Mesendoderm (in vitro differentiated cells): ENCODE measurements around the gene SPOCK1.

ENCODE experiments used
- DNase-seq: peaks from one replicate; pipeline ENCODE4 v3.0.0; 2013
- H2AK5ac ChIP-seq: 2 replicates; pipeline ENCODE4 v1.6.1; 2013; ENCODE audit warnings: low read length, inconsistent platforms
- H2BK120ac ChIP-seq: 2 replicates; pipeline ENCODE4 v1.6.1; 2013; ENCODE audit warnings: low read depth, mild to moderate bottlenecking, low read length, moderate library complexity, mixed read lengths
- H2BK15ac ChIP-seq: replicated peaks from 2 replicates; pipeline ENCODE4 v1.6.1; 2013; ENCODE audit warnings: low read depth, mild to moderate bottlenecking, moderate library complexity
- H2BK5ac ChIP-seq: 2 replicates; pipeline ENCODE4 v1.6.1; 2013; ENCODE audit warnings: low read length, inconsistent platforms
- H3K18ac ChIP-seq: 2 replicates; pipeline ENCODE4 v1.6.1; 2013; ENCODE audit warnings: mild to moderate bottlenecking, low read length, mixed read lengths
- H3K23ac ChIP-seq: one replicate; pipeline ENCODE4 v1.6.1; 2013; ENCODE audit warnings: low read length
- H3K27ac ChIP-seq: 2 replicates; pipeline ENCODE4 v1.5.1; 2013; ENCODE audit warnings: low read depth, mild to moderate bottlenecking, inconsistent platforms, low read length, moderate library complexity
- H3K27me3 ChIP-seq: 2 replicates; pipeline ENCODE4 v1.6.1; 2013; ENCODE audit warnings: low read length, control low read depth, mild to moderate bottlenecking, inconsistent platforms; ENCODE audit not compliant: insufficient read depth, poor library complexity
- H3K36me3 ChIP-seq: 2 replicates; pipeline ENCODE4 v1.6.1; 2013; ENCODE audit warnings: low read length, inconsistent platforms; ENCODE audit not compliant: control insufficient read depth, insufficient read depth
- H3K4ac ChIP-seq: one replicate; pipeline ENCODE4 v1.6.1; 2013; ENCODE audit warnings: low read depth, mild to moderate bottlenecking, low read length, moderate library complexity
- H3K4me1 ChIP-seq: 2 replicates; pipeline ENCODE4 v1.6.1; 2013; ENCODE audit warnings: low read depth, low read length, inconsistent platforms; ENCODE audit not compliant: control insufficient read depth
- H3K4me2 ChIP-seq: 2 replicates; pipeline ENCODE4 v1.6.1; 2013; ENCODE audit warnings: low read length
- H3K4me3 ChIP-seq: 2 replicates; pipeline ENCODE4 v1.5.1; 2013; ENCODE audit warnings: mild to moderate bottlenecking, low read length
- H3K56ac ChIP-seq: one replicate; pipeline ENCODE4 v1.6.1; 2013; ENCODE audit warnings: low read length
- H3K79me1 ChIP-seq: 2 replicates; pipeline ENCODE4 v1.6.1; 2013; ENCODE audit warnings: low read length, inconsistent platforms
- H3K79me2 ChIP-seq: 2 replicates; pipeline ENCODE4 v1.6.1; 2013; ENCODE audit warnings: mild to moderate bottlenecking, low read length; ENCODE audit not compliant: control insufficient read depth, insufficient read depth
- H3K9ac ChIP-seq: 2 replicates; pipeline ENCODE4 v1.6.1; 2013; ENCODE audit warnings: low read length, inconsistent platforms
- H4K5ac ChIP-seq: one replicate; pipeline ENCODE4 v1.6.1; 2013; ENCODE audit warnings: low read length
- H4K8ac ChIP-seq: one replicate; pipeline ENCODE4 v1.6.1; 2013; ENCODE audit warnings: low read depth, mild to moderate bottlenecking, control low read depth, low read length, moderate library complexity
- WGBS: extraction: QIAGEN DNeasy Blood & Tissue Kit; methylation state at CpG from one replicate; pipeline ENCODE4 v1.1.7; 2013; ENCODE audit warnings: low lambda C conversion rate, missing lambda C conversion rate; ENCODE audit not compliant: insufficient coverage; ENCODE audit errors: extremely low coverage; 5-methylcytosine and 5-hydroxymethylcytosine counted together

SPOCK1 gene

GRCh38 chr5:137409736-137410135 is 89.4 kb downstream of the SPOCK1 start:
- Histone ChIP-seq H2BK15ac (no peak overlapping the region), H3K4me1 (no peaks in the 10 kb centered on the region), H4K5ac (no peak overlapping the region), H3K36me3 (no peaks in the 10 kb centered on the region), H3K4me3 (no peak overlapping the region), H4K8ac (no peak overlapping the region), H3K27me3 (no peaks in the 10 kb centered on the region), H3K23ac (no peak overlapping the region), H2BK5ac (no peak overlapping the region), H3K79me2 (no peaks in the 10 kb centered on the region), H3K27ac (no peak overlapping the region), H3K18ac (no peak overlapping the region), H2AK5ac (no peak overlapping the region), H3K9ac (no peak overlapping the region), H3K4me2 (no peak overlapping the region), H3K79me1 (no peaks in the 10 kb centered on the region), H3K56ac (no peak overlapping the region), H2BK120ac (no peak overlapping the region), H3K4ac (no peak overlapping the region)
- DNase-seq: no peak

DNA sequence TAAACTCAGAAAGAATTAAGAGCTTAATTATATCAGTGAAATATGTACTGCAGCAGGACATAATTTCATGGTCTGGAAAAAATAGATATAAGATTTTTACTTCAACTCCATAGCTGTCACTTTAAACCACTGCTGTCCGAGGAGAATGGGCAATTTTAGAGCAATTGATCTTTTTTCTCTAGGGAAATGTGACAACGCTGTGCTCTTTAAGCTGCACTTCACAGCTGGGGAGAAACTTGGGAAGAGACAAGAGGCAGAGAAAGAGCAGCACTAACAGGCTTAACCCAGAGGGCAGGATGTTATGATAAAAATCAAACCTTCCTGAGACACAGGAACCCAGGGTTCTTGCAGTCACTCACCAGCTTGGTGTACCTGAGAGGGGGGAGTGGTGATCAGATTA is 92.0 kb downstream of the SPOCK1 start:
- Histone ChIP-seq H3K4me2 (no peak overlapping the region), H3K4me1 (no peaks in the 10 kb centered on the region), H3K27me3 (no peaks in the 10 kb centered on the region), H3K27ac (no peak overlapping the region), H4K8ac (no peak overlapping the region), H3K79me1 (no peaks in the 10 kb centered on the region), H3K18ac (no peak overlapping the region), H2AK5ac (no peak overlapping the region), H3K9ac (no peak overlapping the region), H2BK5ac (no peak overlapping the region), H4K5ac (no peak overlapping the region), H2BK15ac (no peak overlapping the region), H3K36me3 (no peaks in the 10 kb centered on the region), H3K79me2 (no peaks in the 10 kb centered on the region), H2BK120ac (no peak overlapping the region), H3K56ac (no peak overlapping the region), H3K4ac (no peak overlapping the region), H3K4me3 (no peak overlapping the region), H3K23ac (no peak overlapping the region)
- WGBS: no CpG with 5 or more reads among the region's 2 CpGs
- DNase-seq: peak; percentile 11

GRCh38 chr5:137405393-137405792 is 93.7 kb downstream of the SPOCK1 start:
- Histone ChIP-seq H3K23ac (no peak overlapping the region), H2BK15ac (no peak overlapping the region), H3K4me2 (no peak overlapping the region), H3K4me1 (no peaks in the 10 kb centered on the region), H3K56ac (no peak overlapping the region), H3K27me3 (no peaks in the 10 kb centered on the region), H3K79me1 (no peaks in the 10 kb centered on the region), H3K4me3 (no peak overlapping the region), H3K9ac (no peak overlapping the region), H3K4ac (no peak overlapping the region), H4K5ac (no peak overlapping the region), H3K36me3 (no peaks in the 10 kb centered on the region), H3K27ac (no peak overlapping the region), H2AK5ac (no peak overlapping the region), H3K18ac (no peak overlapping the region), H4K8ac (no peak overlapping the region), H2BK120ac (no peak overlapping the region), H2BK5ac (no peak overlapping the region), H3K79me2 (no peaks in the 10 kb centered on the region)
- no CpG with 5 or more reads among the region's 10 CpGs for WGBS
- DNase-seq: peak; percentile 4

DNA sequence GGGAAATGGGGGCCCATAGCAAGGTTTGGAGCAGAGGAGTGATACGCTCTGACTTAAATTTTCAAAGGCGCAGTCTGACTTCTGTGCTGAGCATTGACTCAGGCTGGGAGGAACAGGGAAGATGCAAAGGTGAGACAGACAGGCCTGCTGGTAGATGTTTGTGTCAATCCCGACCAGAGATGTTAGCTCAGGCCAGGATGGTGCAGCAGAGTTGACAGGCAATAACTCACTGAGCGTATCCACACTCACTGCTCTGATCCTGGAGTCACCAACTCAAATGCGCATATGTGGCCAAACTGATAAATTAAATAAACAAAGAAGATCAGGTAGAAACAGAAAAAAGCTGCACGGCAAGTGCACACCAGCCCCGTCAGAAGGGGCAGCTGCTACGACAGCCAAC is 95.3 kb downstream of the SPOCK1 start:
- H3K18ac ChIP-seq: no peak overlapping the region
- WGBS: no CpG with 5 or more reads among the region's 8 CpGs
- H3K27ac ChIP-seq: no peak overlapping the region
- H3K9ac ChIP-seq: no peak overlapping the region
- no peaks in the 10 kb centered on the region for H3K79me2 ChIP-seq
- no peaks in the 10 kb centered on the region for H3K4me1 ChIP-seq
- H2BK15ac ChIP-seq: no peak overlapping the region
- no peak for DNase-seq
- no peaks in the 10 kb centered on the region for H3K79me1 ChIP-seq
- H2AK5ac ChIP-seq: no peak overlapping the region
- no peak overlapping the region for H3K4me3 ChIP-seq
- no peak overlapping the region for H2BK120ac ChIP-seq
- H3K36me3 ChIP-seq: no peaks in the 10 kb centered on the region
- no peak overlapping the region for H4K5ac ChIP-seq
- no peak overlapping the region for H4K8ac ChIP-seq
- no peak overlapping the region for H3K4ac ChIP-seq
- no peak overlapping the region for H3K4me2 ChIP-seq
- H3K27me3 ChIP-seq: no peaks in the 10 kb centered on the region
- no peak overlapping the region for H2BK5ac ChIP-seq
- no peak overlapping the region for H3K23ac ChIP-seq
- H3K56ac ChIP-seq: no peak overlapping the region

GRCh38 chr5:137402436-137403187 is 96.5 kb downstream of the SPOCK1 start:
- H3K27me3 ChIP-seq: no peaks in the 10 kb centered on the region
- no peak overlapping the region for H3K4me2 ChIP-seq
- H2BK120ac ChIP-seq: no peak overlapping the region
- H3K56ac ChIP-seq: no peak overlapping the region
- no peaks in the 10 kb centered on the region for H3K36me3 ChIP-seq
- no peak overlapping the region for H3K27ac ChIP-seq
- no peak overlapping the region for H3K4ac ChIP-seq
- H2AK5ac ChIP-seq: no peak overlapping the region
- no peaks in the 10 kb centered on the region for H3K4me1 ChIP-seq
- no peak overlapping the region for H3K9ac ChIP-seq
- H2BK5ac ChIP-seq: no peak overlapping the region
- H3K23ac ChIP-seq: no peak overlapping the region
- no peak overlapping the region for H4K8ac ChIP-seq
- DNase-seq: no peak
- no peak overlapping the region for H4K5ac ChIP-seq
- H3K4me3 ChIP-seq: no peak overlapping the region
- no peak overlapping the region for H3K18ac ChIP-seq
- H3K79me1 ChIP-seq: no peaks in the 10 kb centered on the region
- WGBS: no CpG with 5 or more reads among the region's 5 CpGs
- no peak overlapping the region for H2BK15ac ChIP-seq
- H3K79me2 ChIP-seq: no peaks in the 10 kb centered on the region

DNA sequence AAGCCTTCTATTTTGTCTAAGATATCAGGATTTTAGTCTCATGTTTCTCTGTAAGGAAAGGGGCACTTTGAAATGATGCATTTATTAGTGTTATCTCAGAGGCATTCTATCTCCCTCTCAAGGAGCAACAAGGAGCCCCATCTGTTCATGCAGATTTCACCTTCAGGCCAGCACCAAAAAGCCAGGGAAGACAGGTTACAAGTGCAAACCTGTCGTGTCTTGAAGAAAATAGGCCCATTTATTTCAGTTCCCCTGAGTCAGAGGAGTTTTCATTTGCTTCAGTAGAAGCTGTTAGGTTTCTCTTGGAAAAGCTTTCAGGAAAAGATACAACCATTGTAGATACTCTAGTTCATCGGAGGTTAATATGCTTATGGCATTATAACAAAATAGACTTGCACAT is 97.2 kb downstream of the SPOCK1 start:
- Histone ChIP-seq H3K4me3 (no peak overlapping the region), H3K27ac (no peak overlapping the region)

More for the DNA sequence above, 97.2 kb downstream of the SPOCK1 start:
- Histone ChIP-seq H3K79me2 (no peaks in the 10 kb centered on the region), H3K23ac (no peak overlapping the region), H3K27me3 (no peaks in the 10 kb centered on the region), H3K36me3 (no peaks in the 10 kb centered on the region), H3K9ac (no peak overlapping the region), H3K4ac (no peak overlapping the region), H3K4me2 (no peak overlapping the region), H3K56ac (no peak overlapping the region), H2AK5ac (no peak overlapping the region), H3K79me1 (no peaks in the 10 kb centered on the region), H4K8ac (no peak overlapping the region), H4K5ac (no peak overlapping the region), H2BK120ac (no peak overlapping the region), H2BK5ac (no peak overlapping the region), H3K18ac (no peak overlapping the region), H3K4me1 (no peaks in the 10 kb centered on the region), H2BK15ac (no peak overlapping the region)
- no CpG with 5 or more reads among the region's 2 CpGs for WGBS
- DNase-seq: no peak
